Cardiac muscle cell (in vitro differentiated cells and primary cell): ENCODE data around the gene MCC. TPM values are rescaled to one million over a fixed set of nuclear protein-coding genes. Genes with fewer than 3 reads are reported as not detected.

Experiments
- DNase-seq, 2 donors: peaks; one replicate each; pipeline versions ENCODE4 v3.0.0 to v3.0.0-alpha.2; 2010 to 2017; ENCODE audit warnings: low read depth in 1 of 2, low spot score in 1 of 2
- H3K27ac ChIP-seq: fragments of 200-600 bp; sonication (generic); 2 replicates; pipeline ENCODE4 v1.5.1; 2016
- H3K27me3 ChIP-seq: fragments of 200-600 bp; sonication (generic); 2 replicates; pipeline ENCODE4 v1.6.0; 2016; ENCODE audit warnings: control low read depth
- H3K36me3 ChIP-seq: fragments of 200-600 bp; sonication (generic); 2 replicates; pipeline ENCODE4 v1.5.1; 2016; ENCODE audit warnings: control low read depth
- H3K4me1 ChIP-seq: fragments of 200-600 bp; sonication (generic); 2 replicates; pipeline ENCODE4 v1.8.1; 2017; ENCODE audit warnings: low read depth, mild to moderate bottlenecking, mixed run types
- H3K4me3 ChIP-seq: fragments of 200-600 bp; sonication (generic); 2 replicates; pipeline ENCODE4 v1.5.1; 2016; ENCODE audit warnings: mild to moderate bottlenecking
- H3K9me3 ChIP-seq: fragments of 200-600 bp; sonication (generic); 2 replicates; pipeline ENCODE4 v1.5.1; 2017; ENCODE audit warnings: low read depth, mild to moderate bottlenecking, control low read depth
- polyA plus RNA-seq: library from polyadenylated mRNA; unstranded; fragments of >200 nt; fragmentation: Nextera tagmentation; extraction: Ambion mirVana; gene quantifications from 2 replicates; pipeline ENCODE4 v1.2.1, GENCODE V29; 2016
- total RNA-seq: library from RNA; depleted of rRNA; stranded (reverse); fragments of >200 nt; gene quantifications from 2 replicates; pipeline ENCODE4 v1.2.3, GENCODE V29; 2016
- TF ChIP-seq, protein P1 (sequence below): IDR thresholded peaks from 2 replicates; pipeline ENCODE4 v1.5.1; 2012; ENCODE audit warnings: low read depth, mild to moderate bottlenecking, low read length

Gene MCC
- total and polyA plus RNA-seq, 2 experiments from 2014 or later, result 37.8 to 137 TPM

DNA sequence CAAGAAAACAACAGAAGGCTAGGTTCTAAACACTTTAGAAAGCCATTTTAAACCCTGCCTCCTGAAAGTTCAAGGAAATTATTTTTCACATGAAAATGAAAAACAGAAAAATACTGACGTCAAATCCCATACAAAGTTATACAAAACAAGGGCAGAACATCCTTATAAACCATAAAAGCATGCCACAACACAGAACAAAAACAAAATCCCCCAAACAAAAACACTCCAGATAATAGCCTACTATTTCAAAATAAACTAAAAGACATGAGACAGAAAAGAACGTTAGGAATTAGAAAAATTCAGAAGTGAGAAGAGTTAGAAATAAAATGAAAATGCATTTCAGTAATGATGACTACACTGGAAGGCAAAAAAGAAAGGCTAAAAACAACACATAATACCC lies 338.0 kb downstream of the MCC start:
- no peak for DNase-seq
- H3K4me3 ChIP-seq, result no peak overlapping the region
- H3K36me3 ChIP-seq, result no peaks in the 10 kb centered on the region
- TF ChIP-seq, protein P1, sequence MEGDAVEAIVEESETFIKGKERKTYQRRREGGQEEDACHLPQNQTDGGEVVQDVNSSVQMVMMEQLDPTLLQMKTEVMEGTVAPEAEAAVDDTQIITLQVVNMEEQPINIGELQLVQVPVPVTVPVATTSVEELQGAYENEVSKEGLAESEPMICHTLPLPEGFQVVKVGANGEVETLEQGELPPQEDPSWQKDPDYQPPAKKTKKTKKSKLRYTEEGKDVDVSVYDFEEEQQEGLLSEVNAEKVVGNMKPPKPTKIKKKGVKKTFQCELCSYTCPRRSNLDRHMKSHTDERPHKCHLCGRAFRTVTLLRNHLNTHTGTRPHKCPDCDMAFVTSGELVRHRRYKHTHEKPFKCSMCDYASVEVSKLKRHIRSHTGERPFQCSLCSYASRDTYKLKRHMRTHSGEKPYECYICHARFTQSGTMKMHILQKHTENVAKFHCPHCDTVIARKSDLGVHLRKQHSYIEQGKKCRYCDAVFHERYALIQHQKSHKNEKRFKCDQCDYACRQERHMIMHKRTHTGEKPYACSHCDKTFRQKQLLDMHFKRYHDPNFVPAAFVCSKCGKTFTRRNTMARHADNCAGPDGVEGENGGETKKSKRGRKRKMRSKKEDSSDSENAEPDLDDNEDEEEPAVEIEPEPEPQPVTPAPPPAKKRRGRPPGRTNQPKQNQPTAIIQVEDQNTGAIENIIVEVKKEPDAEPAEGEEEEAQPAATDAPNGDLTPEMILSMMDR, result no peak
- peaks cover 30% of the 10 kb centered on the region for H3K4me1 ChIP-seq
- no peaks in the 10 kb centered on the region for H3K9me3 ChIP-seq
- H3K27me3 ChIP-seq, result no peaks in the 10 kb centered on the region
- H3K27ac ChIP-seq, result no peak overlapping the region

GRCh38 chr5:113147537-113147936 lies 340.7 kb downstream of the MCC start:
- H3K27me3 ChIP-seq, result no peaks in the 10 kb centered on the region
- no peak for DNase-seq
- H3K36me3 ChIP-seq, result no peaks in the 10 kb centered on the region
- no peak overlapping the region for H3K27ac ChIP-seq
- H3K4me3 ChIP-seq, result no peak overlapping the region
- TF ChIP-seq, protein P1, result no peak
- H3K9me3 ChIP-seq, result no peaks in the 10 kb centered on the region
- peaks cover 28% of the 10 kb centered on the region for H3K4me1 ChIP-seq

DNA sequence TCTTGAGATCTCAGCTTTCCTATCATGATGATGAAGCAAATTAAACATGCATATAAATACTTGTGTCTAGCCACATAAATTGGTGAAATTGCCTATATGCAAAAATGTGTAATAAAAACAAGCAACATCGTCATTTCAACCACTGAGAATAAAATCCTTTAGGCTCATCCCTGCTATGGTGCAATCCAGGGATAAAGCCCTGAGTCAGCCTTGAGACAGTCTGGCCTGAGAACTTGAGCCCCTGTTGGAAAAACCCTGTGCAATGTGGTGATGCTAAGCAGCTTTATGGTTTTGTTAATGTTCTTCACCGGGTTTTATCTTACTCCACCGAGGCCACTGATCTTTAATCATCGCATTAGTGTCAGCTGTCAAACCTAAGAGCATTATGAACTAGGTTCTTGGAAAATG lies 341.1 kb downstream of the MCC start:
- no peaks in the 10 kb centered on the region for H3K36me3 ChIP-seq

GRCh38 chr5:113145757-113146387 lies 342.4 kb downstream of the MCC start:
- Histone ChIP-seq H3K4me3 (no peak overlapping the region), H3K27ac (no peak overlapping the region), H3K27me3 (no peaks in the 10 kb centered on the region), H3K4me1 (peaks cover 20% of the 10 kb centered on the region), H3K9me3 (no peaks in the 10 kb centered on the region), H3K36me3 (no peaks in the 10 kb centered on the region)
- no peak for DNase-seq
- TF ChIP-seq, protein P1, result no peak

More for the DNA sequence above, 341.1 kb downstream of the MCC start:
- DNase-seq, result peak in 1 of 2 donors; percentile 86
- peaks cover 24% of the 10 kb centered on the region for H3K4me1 ChIP-seq
- H3K27ac ChIP-seq, result no peak overlapping the region
- TF ChIP-seq, protein P1, result no peak
- H3K9me3 ChIP-seq, result no peaks in the 10 kb centered on the region
- no peaks in the 10 kb centered on the region for H3K27me3 ChIP-seq
- H3K4me3 ChIP-seq, result no peak overlapping the region

GRCh38 chr5:113142186-113142585 lies 346.1 kb downstream of the MCC start:
- Histone ChIP-seq H3K27ac (no peak overlapping the region), H3K27me3 (no peaks in the 10 kb centered on the region), H3K4me3 (no peak overlapping the region), H3K9me3 (no peaks in the 10 kb centered on the region), H3K4me1 (peaks cover 2% of the 10 kb centered on the region), H3K36me3 (no peaks in the 10 kb centered on the region)
- TF ChIP-seq, protein P1, result no peak
- no peak for DNase-seq
